ENCODE data around the gene CCDC92B. TPM values are rescaled to one million over a fixed set of nuclear protein-coding genes. Genes with fewer than 3 reads are reported as not detected.

Gene CCDC92B
- total RNA-seq, 1 experiment from 2014 or later, result 15.2 TPM

GRCh38 chr17:2693561-2694380 is 55.7 kb downstream of the CCDC92B start:
- TF ChIP-seq MAX (CRISPR knock-in tag; IDR thresholded peaks at IDR 0.05) (no peak), ZNF423 (CRISPR knock-in tag; IDR thresholded peaks at IDR 0.05) (no peak), HMGXB4 (CRISPR knock-in tag; IDR thresholded peaks at IDR 0.05) (no peak), ZSCAN18 (CRISPR knock-in tag; IDR thresholded peaks at IDR 0.05) (no peak), FOXP4 (CRISPR knock-in tag; IDR thresholded peaks at IDR 0.05) (no peak), ELF4 (CRISPR knock-in tag; IDR thresholded peaks at IDR 0.05; ENCODE audit: low read depth) (no peak), KAT7 (CRISPR knock-in tag; IDR thresholded peaks at IDR 0.05; ENCODE audit: borderline replicate concordance) (no peak), MXD4 (CRISPR knock-in tag; IDR thresholded peaks at IDR 0.05; ENCODE audit: borderline replicate concordance) (no peak), CREM (CRISPR knock-in tag; IDR thresholded peaks at IDR 0.05) (no peak), USF1 (CRISPR knock-in tag; IDR thresholded peaks at IDR 0.05) (no peak), E2F4 (CRISPR knock-in tag; IDR thresholded peaks at IDR 0.05; ENCODE audit: borderline replicate concordance, low read depth) (no peak), FOXK1 (CRISPR knock-in tag; IDR thresholded peaks at IDR 0.05) (no peak), E2F1 (CRISPR knock-in tag; IDR thresholded peaks at IDR 0.05) (no peak)
- Mint-ChIP-seq H3K4me3 (no peak overlapping the region), H3K27me3 (ENCODE audit: low read depth) (no peaks in the 10 kb centered on the region), H3K9me3 (no peaks in the 10 kb centered on the region), H3K27ac (no peak overlapping the region), H3K4me1 (peaks cover 5% of the 10 kb centered on the region), H3K36me3 (peaks cover 10% of the 10 kb centered on the region; the same call in 1 of the 2 replicates)
- ChIA-PET POLR2A (interaction anchor here (0.6 kb wide), 1 partner anchor 135 kb away, joined by 3 read pairs; no protein-coding TSS in a partner anchor), CTCF (interaction anchor here (0.6 to 1.6 kb wide), 2 partner anchors 25 to 311 kb away, joined by 3 to 5 read pairs; no protein-coding TSS in a partner anchor)
- DNase-seq (ENCODE audit: low spot score) (no peak), ATAC-seq (no peak)

GRCh38 chr17:2692781-2693135 is 56.7 kb downstream of the CCDC92B start:
- DNase-seq (ENCODE audit: low spot score) (no peak), ATAC-seq (no peak)
- Mint-ChIP-seq H3K36me3 (0 out of 2 replicates have a peak, but pooled peaks cover 3% of the 10 kb centered on the region), H3K27ac (no peak overlapping the region), H3K4me3 (no peak overlapping the region), H3K4me1 (peaks cover 5% of the 10 kb centered on the region), H3K27me3 (ENCODE audit: low read depth) (no peaks in the 10 kb centered on the region), H3K9me3 (no peaks in the 10 kb centered on the region)
- TF ChIP-seq GTF2I (CRISPR knock-in tag; conservative IDR thresholded peaks at IDR 0.05) (no peak), IRF2 (CRISPR knock-in tag; IDR thresholded peaks at IDR 0.05; ENCODE audit: borderline replicate concordance, low read depth) (no peak), MYBL2 (CRISPR knock-in tag; IDR thresholded peaks at IDR 0.05) (no peak), TCF7 (CRISPR knock-in tag; IDR thresholded peaks at IDR 0.05; ENCODE audit: low read depth) (no peak), E2F1 (CRISPR knock-in tag; IDR thresholded peaks at IDR 0.05) (no peak), SMAD3 (CRISPR knock-in tag; IDR thresholded peaks at IDR 0.05; ENCODE audit: borderline replicate concordance) (no peak)
- ChIA-PET CTCF (interaction anchor here (0.6 to 1.6 kb wide), 2 partner anchors 24 to 310 kb away, joined by 3 to 5 read pairs; no protein-coding TSS in a partner anchor), POLR2A (interaction anchor here (0.6 kb wide), 1 partner anchor 136 kb away, joined by 3 read pairs; no protein-coding TSS in a partner anchor)

Measured in WTC11 (cell line).